K562 treated with DMSO at 1 percent for 4 hours (cell line): Measurements from ENCODE around the gene RPS27A. TPM values are rescaled to one million over a fixed set of nuclear protein-coding genes. Genes with fewer than 3 reads are reported as not detected.

Source experiments
- total RNA-seq: library from RNA; unstranded; fragments of 300-600 nt; gene quantifications from 2 replicates; pipeline ENCODE4 v1.2.3, GENCODE V29; 2022; ENCODE audit not compliant: insufficient read depth

Gene RPS27A
- total RNA-seq, result 1,717 and 1,841 TPM in 2 replicates

GRCh38 chr2:55232084-55232862 lies at the start of gene RPS27A, which contains the start of gene CLHC1:
Gene RPS27A, plus strand, starts transcription at chr2:55232688. Its CDS starts 137 bp downstream, at chr2:55232825.
Gene CLHC1, minus strand, starts transcription at chr2:55232293. Its CDS starts 9,882 bp downstream, at chr2:55222411.

GRCh38 chr2:55268907-55269644 lies 36.6 kb downstream of the RPS27A start, which contains the start of gene MTIF2:
Gene MTIF2, minus strand, starts transcription at chr2:55269231. Its CDS starts 5,373 bp downstream, at chr2:55263858.

Other genes starting within 250 kb of the RPS27A start
- gene RTN4, start 182.2 kb upstream of the RPS27A start, total RNA-seq, result 397 and 424 TPM in 2 replicates
- 2.7 and 14.1 TPM in 2 replicates for gene CLHC1, start 395 bp upstream of the RPS27A start, total RNA-seq
- 33.5 and 39.2 TPM in 2 replicates for gene MTIF2, start 36.5 kb downstream of the RPS27A start, total RNA-seq
- gene CCDC88A, start 187.2 kb downstream of the RPS27A start, total RNA-seq, result 23.0 and 27.6 TPM in 2 replicates